Mucosa of rectum (tissue), 2 donors: ENCODE measurements around the gene SMARCB1.

Source experiments
- H3K27ac ChIP-seq, 2 donors: one replicate each; pipeline ENCODE4 v1.7.0; 2013; ENCODE audit warnings: inconsistent platforms in 2 of 2, low read depth in 2 of 2, low read length in 2 of 2
- H3K27me3 ChIP-seq, 2 donors: one replicate each; pipeline ENCODE4 v1.7.0; 2013; ENCODE audit warnings: low read length in 2 of 2; ENCODE audit not compliant: control insufficient read depth in 2 of 2, insufficient read depth in 2 of 2
- H3K36me3 ChIP-seq, 2 donors: one replicate each; pipeline ENCODE4 v1.7.0; 2013; ENCODE audit warnings: low read length in 2 of 2; ENCODE audit not compliant: control insufficient read depth in 2 of 2, insufficient read depth in 2 of 2
- H3K4me1 ChIP-seq, 2 donors: one replicate each; pipeline ENCODE4 v1.7.0; 2013; ENCODE audit warnings: low read length in 2 of 2, mild to moderate bottlenecking in 1 of 2; ENCODE audit not compliant: control insufficient read depth in 2 of 2, insufficient read depth in 2 of 2
- H3K4me3 ChIP-seq, 2 donors: one replicate each; pipeline ENCODE4 v1.7.0; 2013; ENCODE audit warnings: low read length in 2 of 2
- H3K9ac ChIP-seq, 2 donors: one replicate each; pipeline ENCODE4 v1.7.0; 2013; ENCODE audit warnings: low read length in 2 of 2, low read depth in 1 of 2, mild to moderate bottlenecking in 1 of 2
- H3K9me3 ChIP-seq, 2 donors: one replicate each; pipeline ENCODE4 v1.7.0; 2013; ENCODE audit warnings: low read length in 2 of 2; ENCODE audit not compliant: control insufficient read depth in 2 of 2
- donor health status: healthy.
- donor health status: Normal muscosa, but diverticular disease.

The SMARCB1 gene

GRCh38 chr22:23836281-23836680 is 49.5 kb downstream of the SMARCB1 start:
- Histone ChIP-seq H3K4me3 (no peak overlapping the region), H3K36me3 (peaks cover 39 to 43% of the 10 kb centered on the region in 2 donors), H3K27me3 (no peaks in the 10 kb centered on the region), H3K9me3 (no peaks in the 10 kb centered on the region), H3K4me1 (peaks cover 8 to 9% of the 10 kb centered on the region in 2 donors), H3K9ac (no peak overlapping the region), H3K27ac (peak overlapping the region in 1 of 2 donors; percentile 9)

GRCh38 chr22:23836692-23837495 is 50.1 kb downstream of the SMARCB1 start:
- Histone ChIP-seq H3K9me3 (no peaks in the 10 kb centered on the region), H3K9ac (no peak overlapping the region), H3K4me3 (peak overlapping the region; percentile 13 to 71), H3K36me3 (peaks cover 35 to 37% of the 10 kb centered on the region in 2 donors), H3K4me1 (peaks cover 8 to 9% of the 10 kb centered on the region in 2 donors), H3K27me3 (no peaks in the 10 kb centered on the region), H3K27ac (peak overlapping the region in 1 of 2 donors; percentile 9)

- peaks cover 31 to 35% of the 10 kb centered on the region in 2 donors for H3K36me3 ChIP-seq
- peak overlapping the region in 1 of 2 donors; percentile 58 for H3K27ac ChIP-seq
- H3K9me3 ChIP-seq = no peaks in the 10 kb centered on the region
- H3K27me3 ChIP-seq = no peaks in the 10 kb centered on the region
- peaks cover 8 to 9% of the 10 kb centered on the region in 2 donors for H3K4me1 ChIP-seq
- H3K9ac ChIP-seq = peak overlapping the region in 1 of 2 donors; percentile 24
- peak overlapping the region; percentile 13 to 71 for H3K4me3 ChIP-seq
Observed at GRCh38 chr22:23837496-23837859, 50.7 kb downstream of the SMARCB1 start.

- Histone ChIP-seq H3K4me3 (peak overlapping the region; percentile 67 to 71), H3K4me1 (peaks cover 8 to 9% of the 10 kb centered on the region in 2 donors), H3K9ac (peak overlapping the region in 1 of 2 donors; percentile 47), H3K27ac (peak overlapping the region in 1 of 2 donors; percentile 58), H3K9me3 (no peaks in the 10 kb centered on the region), H3K36me3 (peaks cover 28 to 34% of the 10 kb centered on the region in 2 donors), H3K27me3 (no peaks in the 10 kb centered on the region)
Observed at GRCh38 chr22:23837911-23838680, 51.3 kb downstream of the SMARCB1 start.

- peak within 1 kb of the TSS; percentile 23 to 47 for H3K9ac ChIP-seq
- H3K36me3 ChIP-seq = peaks cover 21 to 26% of the 10 kb centered on the region in 2 donors
- peak within 1 kb of the TSS; percentile 67 to 71 for H3K4me3 ChIP-seq
- H3K9me3 ChIP-seq = no peaks in the 10 kb centered on the region
- peaks cover 8 to 9% of the 10 kb centered on the region in 2 donors for H3K4me1 ChIP-seq
- H3K27ac ChIP-seq = peak within 1 kb of the TSS; percentile 15 to 58
- H3K27me3 ChIP-seq = no peaks in the 10 kb centered on the region
Observed at GRCh38 chr22:23838681-23839468, 52.1 kb downstream of the SMARCB1 start, which contains the start of gene DERL3. DERL3 (minus strand) TSS chr22:23839006; CDS start chr22:23838987, 19 bp downstream.

- peaks cover 13% of the 10 kb centered on the region in 2 donors for H3K4me1 ChIP-seq
- H3K9ac ChIP-seq = no peak overlapping the region
- H3K36me3 ChIP-seq = peaks cover 14 to 18% of the 10 kb centered on the region in 2 donors
- no peak overlapping the region for H3K27ac ChIP-seq
- H3K27me3 ChIP-seq = no peaks in the 10 kb centered on the region
- no peaks in the 10 kb centered on the region for H3K9me3 ChIP-seq
- no peak overlapping the region for H3K4me3 ChIP-seq
Observed at GRCh38 chr22:23840026-23840425, 53.3 kb downstream of the SMARCB1 start.

GRCh38 chr22:23841292-23841691 is 54.5 kb downstream of the SMARCB1 start:
- H3K4me1 ChIP-seq = peaks cover 20 to 22% of the 10 kb centered on the region in 2 donors
- H3K36me3 ChIP-seq = peaks cover 3 to 6% of the 10 kb centered on the region in 2 donors
- no peaks in the 10 kb centered on the region for H3K27me3 ChIP-seq
- H3K9ac ChIP-seq = no peak overlapping the region
- H3K27ac ChIP-seq = peak overlapping the region in 1 of 2 donors; percentile 48
- H3K9me3 ChIP-seq = no peaks in the 10 kb centered on the region
- no peak overlapping the region for H3K4me3 ChIP-seq

- H3K9ac ChIP-seq = no peak overlapping the region
Observed at GRCh38 chr22:23841736-23842445, 55.1 kb downstream of the SMARCB1 start.

GRCh38 chr22:23842599-23842998 is 55.8 kb downstream of the SMARCB1 start:
- H3K4me3 ChIP-seq = no peak overlapping the region
- peaks cover 0 to 4% of the 10 kb centered on the region in 2 donors for H3K36me3 ChIP-seq
- H3K4me1 ChIP-seq = peaks cover 20 to 27% of the 10 kb centered on the region in 2 donors
- no peaks in the 10 kb centered on the region for H3K9me3 ChIP-seq
- H3K27me3 ChIP-seq = no peaks in the 10 kb centered on the region
- H3K27ac ChIP-seq = peak overlapping the region in 1 of 2 donors; percentile 16
- H3K9ac ChIP-seq = no peak overlapping the region

More at GRCh38 chr22:23841736-23842445, 55.1 kb downstream of the SMARCB1 start:
- peaks cover 22 to 26% of the 10 kb centered on the region in 2 donors for H3K4me1 ChIP-seq
- H3K27ac ChIP-seq = peak overlapping the region in 1 of 2 donors; percentile 48
- no peaks in the 10 kb centered on the region for H3K27me3 ChIP-seq
- no peaks in the 10 kb centered on the region for H3K9me3 ChIP-seq
- no peak overlapping the region for H3K4me3 ChIP-seq
- peaks cover 0 to 6% of the 10 kb centered on the region in 2 donors for H3K36me3 ChIP-seq
